Urothelium cell line (cell line): ENCODE measurements around the gene PDE4D.

Experiments used
- DNase-seq: peaks from one replicate; pipeline ENCODE4 v3.0.0; 2011; ENCODE audit warnings: low spot score, mixed read lengths
- FAIRE-seq: peaks from 2 replicates; lab custom pipeline; 2011; peaks lifted over from hg19 to GRCh38; lab: Jason Lieb, UNC

The PDE4D gene

GRCh38 chr5:58934629-58935097, 958.9 kb downstream of the PDE4D start:
- FAIRE-seq = no peak

GRCh38 chr5:58933891-58934628, 959.5 kb downstream of the PDE4D start:
- DNase-seq (no peak), FAIRE-seq (no peak)

More at GRCh38 chr5:58934629-58935097, 958.9 kb downstream of the PDE4D start:
- DNase-seq = no peak

GRCh38 chr5:58932057-58932612, 961.4 kb downstream of the PDE4D start:
- DNase-seq = no peak

GRCh38 chr5:58930520-58930919, 963.0 kb downstream of the PDE4D start:
- no peak for DNase-seq
- FAIRE-seq = no peak

More at GRCh38 chr5:58932057-58932612, 961.4 kb downstream of the PDE4D start:
- no peak for FAIRE-seq

GRCh38 chr5:58929726-58930125, 963.8 kb downstream of the PDE4D start:
- no peak for FAIRE-seq
- DNase-seq = no peak

- FAIRE-seq (no peak), DNase-seq (no peak)
These were observed 965.6 kb downstream of the PDE4D start for GRCh38 chr5:58927938-58928337.

- no peak for FAIRE-seq
These were observed 966.3 kb downstream of the PDE4D start for GRCh38 chr5:58927181-58927580.

GRCh38 chr5:58926541-58926935, 967.0 kb downstream of the PDE4D start:
- DNase-seq (no peak), FAIRE-seq (no peak)

More at GRCh38 chr5:58927181-58927580, 966.3 kb downstream of the PDE4D start:
- no peak for DNase-seq

- no peak for DNase-seq
These were observed 967.6 kb downstream of the PDE4D start for GRCh38 chr5:58925627-58926540.

GRCh38 chr5:58924306-58924705, 969.2 kb downstream of the PDE4D start:
- DNase-seq = no peak

More at GRCh38 chr5:58925627-58926540, 967.6 kb downstream of the PDE4D start:
- FAIRE-seq = no peak

GRCh38 chr5:58923355-58923754, 970.2 kb downstream of the PDE4D start:
- DNase-seq (no peak), FAIRE-seq (no peak)

More at GRCh38 chr5:58924306-58924705, 969.2 kb downstream of the PDE4D start:
- no peak for FAIRE-seq

GRCh38 chr5:58922461-58923171, 970.9 kb downstream of the PDE4D start:
- no peak for DNase-seq
- FAIRE-seq = no peak

GRCh38 chr5:58921159-58921558, 972.4 kb downstream of the PDE4D start:
- FAIRE-seq = no peak

GRCh38 chr5:58919833-58920232, 973.7 kb downstream of the PDE4D start:
- no peak for FAIRE-seq
- no peak for DNase-seq

More at GRCh38 chr5:58921159-58921558, 972.4 kb downstream of the PDE4D start:
- no peak for DNase-seq
